Activated naive CD8-positive, alpha-beta T cell (primary cell): ENCODE measurements around the gene ADAMTS8.

ENCODE experiments used
- H3K27ac Mint-ChIP-seq: one replicate; pipeline ENCODE4 v1.8.0; 2021; ENCODE audit warnings: mixed read lengths
- H3K27me3 Mint-ChIP-seq: one replicate; pipeline ENCODE4 v1.8.0; 2021; ENCODE audit warnings: mixed read lengths
- H3K36me3 Mint-ChIP-seq: one replicate; pipeline ENCODE4 v1.8.0; 2021; ENCODE audit warnings: mixed read lengths
- H3K4me1 Mint-ChIP-seq: one replicate; pipeline ENCODE4 v1.8.0; 2021; ENCODE audit warnings: low read depth, mixed read lengths
- H3K4me3 Mint-ChIP-seq: one replicate; pipeline ENCODE4 v1.8.0; 2021; ENCODE audit warnings: mild to moderate bottlenecking, mixed read lengths
- H3K9me3 Mint-ChIP-seq: one replicate; pipeline ENCODE4 v1.8.0; 2021; ENCODE audit warnings: low read depth, mixed read lengths

ADAMTS8 gene

GRCh38 chr11:130405428-130405827 lies 23.0 kb downstream of the ADAMTS8 start:
- H3K4me1 Mint-ChIP-seq = peaks cover 4% of the 10 kb centered on the region
- no peak overlapping the region for H3K4me3 Mint-ChIP-seq
- H3K9me3 Mint-ChIP-seq = no peaks in the 10 kb centered on the region
- no peak overlapping the region for H3K27ac Mint-ChIP-seq
- peaks cover 4% of the 10 kb centered on the region for H3K27me3 Mint-ChIP-seq
- H3K36me3 Mint-ChIP-seq = no peaks in the 10 kb centered on the region

- Mint-ChIP-seq H3K36me3 (no peaks in the 10 kb centered on the region), H3K4me1 (peaks cover 7% of the 10 kb centered on the region), H3K9me3 (no peaks in the 10 kb centered on the region), H3K4me3 (no peak overlapping the region), H3K27me3 (peaks cover 9% of the 10 kb centered on the region), H3K27ac (no peak overlapping the region)
Measured at GRCh38 chr11:130404727-130405126, 23.7 kb downstream of the ADAMTS8 start.

- Mint-ChIP-seq H3K36me3 (no peaks in the 10 kb centered on the region), H3K9me3 (no peaks in the 10 kb centered on the region), H3K27me3 (peaks cover 9% of the 10 kb centered on the region), H3K4me3 (no peak overlapping the region), H3K27ac (no peak overlapping the region), H3K4me1 (peaks cover 7% of the 10 kb centered on the region)
Measured at GRCh38 chr11:130403967-130404366, 24.4 kb downstream of the ADAMTS8 start.

- H3K27me3 Mint-ChIP-seq = peaks cover 10% of the 10 kb centered on the region
- no peaks in the 10 kb centered on the region for H3K36me3 Mint-ChIP-seq
- no peak overlapping the region for H3K27ac Mint-ChIP-seq
- H3K9me3 Mint-ChIP-seq = no peaks in the 10 kb centered on the region
- peaks cover 7% of the 10 kb centered on the region for H3K4me1 Mint-ChIP-seq
- H3K4me3 Mint-ChIP-seq = no peak overlapping the region
Measured at GRCh38 chr11:130403271-130403804, 25.1 kb downstream of the ADAMTS8 start.

GRCh38 chr11:130402570-130402969 lies 25.8 kb downstream of the ADAMTS8 start:
- Mint-ChIP-seq H3K27ac (no peak overlapping the region), H3K27me3 (peaks cover 15% of the 10 kb centered on the region), H3K9me3 (no peaks in the 10 kb centered on the region), H3K36me3 (no peaks in the 10 kb centered on the region), H3K4me1 (peaks cover 7% of the 10 kb centered on the region), H3K4me3 (no peak overlapping the region)

- H3K36me3 Mint-ChIP-seq = no peaks in the 10 kb centered on the region
- peaks cover 17% of the 10 kb centered on the region for H3K27me3 Mint-ChIP-seq
- H3K9me3 Mint-ChIP-seq = no peaks in the 10 kb centered on the region
- no peak overlapping the region for H3K4me3 Mint-ChIP-seq
- H3K27ac Mint-ChIP-seq = no peak overlapping the region
- H3K4me1 Mint-ChIP-seq = peaks cover 7% of the 10 kb centered on the region
Measured at GRCh38 chr11:130400781-130401483, 27.5 kb downstream of the ADAMTS8 start.

GRCh38 chr11:130399196-130399595 lies 29.2 kb downstream of the ADAMTS8 start:
- H3K9me3 Mint-ChIP-seq = no peaks in the 10 kb centered on the region
- H3K27me3 Mint-ChIP-seq = peaks cover 17% of the 10 kb centered on the region

GRCh38 chr11:130397780-130398179 lies 30.6 kb downstream of the ADAMTS8 start:
- H3K4me1 Mint-ChIP-seq = peaks cover 7% of the 10 kb centered on the region
- no peak overlapping the region for H3K27ac Mint-ChIP-seq
- H3K9me3 Mint-ChIP-seq = no peaks in the 10 kb centered on the region
- H3K4me3 Mint-ChIP-seq = no peak overlapping the region
- H3K36me3 Mint-ChIP-seq = peaks cover 2% of the 10 kb centered on the region
- H3K27me3 Mint-ChIP-seq = peaks cover 16% of the 10 kb centered on the region

More at GRCh38 chr11:130399196-130399595, 29.2 kb downstream of the ADAMTS8 start:
- H3K36me3 Mint-ChIP-seq = no peaks in the 10 kb centered on the region
- H3K4me1 Mint-ChIP-seq = peaks cover 7% of the 10 kb centered on the region
- no peak overlapping the region for H3K27ac Mint-ChIP-seq
- H3K4me3 Mint-ChIP-seq = no peak overlapping the region

GRCh38 chr11:130396965-130397364 lies 31.4 kb downstream of the ADAMTS8 start:
- Mint-ChIP-seq H3K27me3 (peaks cover 16% of the 10 kb centered on the region), H3K36me3 (peaks cover 2% of the 10 kb centered on the region), H3K27ac (no peak overlapping the region), H3K4me1 (peaks cover 7% of the 10 kb centered on the region), H3K4me3 (no peak overlapping the region), H3K9me3 (no peaks in the 10 kb centered on the region)

GRCh38 chr11:130394615-130395014 lies 33.8 kb downstream of the ADAMTS8 start:
- peaks cover 9% of the 10 kb centered on the region for H3K27me3 Mint-ChIP-seq
- peaks cover 2% of the 10 kb centered on the region for H3K36me3 Mint-ChIP-seq
- peaks cover 4% of the 10 kb centered on the region for H3K4me1 Mint-ChIP-seq
- H3K9me3 Mint-ChIP-seq = no peaks in the 10 kb centered on the region
- H3K4me3 Mint-ChIP-seq = no peak overlapping the region
- H3K27ac Mint-ChIP-seq = no peak overlapping the region

- no peak overlapping the region for H3K27ac Mint-ChIP-seq
Measured at GRCh38 chr11:130391711-130392110, 36.7 kb downstream of the ADAMTS8 start.

GRCh38 chr11:130390071-130390758 lies 38.2 kb downstream of the ADAMTS8 start:
- Mint-ChIP-seq H3K4me1 (peaks cover 19% of the 10 kb centered on the region), H3K4me3 (no peak overlapping the region), H3K36me3 (peaks cover 2% of the 10 kb centered on the region), H3K9me3 (no peaks in the 10 kb centered on the region), H3K27me3 (no peaks in the 10 kb centered on the region), H3K27ac (no peak overlapping the region)

More at GRCh38 chr11:130391711-130392110, 36.7 kb downstream of the ADAMTS8 start:
- Mint-ChIP-seq H3K4me1 (peaks cover 19% of the 10 kb centered on the region), H3K36me3 (peaks cover 2% of the 10 kb centered on the region), H3K9me3 (no peaks in the 10 kb centered on the region), H3K4me3 (no peak overlapping the region), H3K27me3 (no peaks in the 10 kb centered on the region)

- H3K4me3 Mint-ChIP-seq = peak overlapping the region; percentile 76
- peak overlapping the region; percentile 23 for H3K27ac Mint-ChIP-seq
- no peaks in the 10 kb centered on the region for H3K9me3 Mint-ChIP-seq
- H3K36me3 Mint-ChIP-seq = peaks cover 2% of the 10 kb centered on the region
- no peaks in the 10 kb centered on the region for H3K27me3 Mint-ChIP-seq
- H3K4me1 Mint-ChIP-seq = peaks cover 19% of the 10 kb centered on the region
Measured at GRCh38 chr11:130389335-130389935, 39.0 kb downstream of the ADAMTS8 start.

- H3K27ac Mint-ChIP-seq = peak overlapping the region; percentile 23
- no peaks in the 10 kb centered on the region for H3K27me3 Mint-ChIP-seq
- peaks cover 19% of the 10 kb centered on the region for H3K4me1 Mint-ChIP-seq
- peak overlapping the region; percentile 76 for H3K4me3 Mint-ChIP-seq
- H3K9me3 Mint-ChIP-seq = no peaks in the 10 kb centered on the region
- H3K36me3 Mint-ChIP-seq = no peaks in the 10 kb centered on the region
Measured at GRCh38 chr11:130388607-130389205, 39.7 kb downstream of the ADAMTS8 start.

- H3K27ac Mint-ChIP-seq = no peak overlapping the region
- no peaks in the 10 kb centered on the region for H3K27me3 Mint-ChIP-seq
- peaks cover 19% of the 10 kb centered on the region for H3K4me1 Mint-ChIP-seq
- no peak overlapping the region for H3K4me3 Mint-ChIP-seq
- no peaks in the 10 kb centered on the region for H3K9me3 Mint-ChIP-seq
- H3K36me3 Mint-ChIP-seq = no peaks in the 10 kb centered on the region
Measured at GRCh38 chr11:130386056-130386455, 42.4 kb downstream of the ADAMTS8 start.
